WERI-Rb-1 (cell line): ENCODE results near the gene NAV2.

ENCODE experiments used
- DNase-seq: peaks from one replicate; pipeline ENCODE4 v3.0.0-alpha.2; 2020
- H3K27ac ChIP-seq: fragments of 250-450 bp; sonication (Bioruptor Pico); 2 replicates; pipeline ENCODE4 v1.5.1; 2020; ENCODE audit warnings: mild to moderate bottlenecking, moderate library complexity
- H3K27me3 ChIP-seq: fragments of 250-450 bp; sonication (Bioruptor Pico); 2 replicates; pipeline ENCODE4 v1.5.1; 2021; ENCODE audit warnings: mild to moderate bottlenecking, low read depth, moderate library complexity; ENCODE audit not compliant: insufficient read depth, severe bottlenecking
- H3K36me3 ChIP-seq: fragments of 250-450 bp; sonication (Bioruptor Pico); 2 replicates; pipeline ENCODE4 v1.5.1; 2020; ENCODE audit warnings: mild to moderate bottlenecking, moderate library complexity
- H3K4me3 ChIP-seq: 2 replicates; pipeline ENCODE4 v1.5.1; 2011; ENCODE audit warnings: low read depth, mild to moderate bottlenecking, control low read depth, low read length
- H3K9me3 ChIP-seq: fragments of 250-450 bp; sonication (Bioruptor Pico); 2 replicates; pipeline ENCODE4 v1.5.1; 2021; ENCODE audit warnings: mild to moderate bottlenecking, moderate library complexity; ENCODE audit not compliant: severe bottlenecking
- TF ChIP-seq, protein P1 (sequence below): IDR thresholded peaks from 2 replicates; pipeline ENCODE4 v1.5.1; 2011; ENCODE audit warnings: low read depth, mild to moderate bottlenecking, control low read depth, inconsistent platforms, low read length

Gene NAV2

DNA sequence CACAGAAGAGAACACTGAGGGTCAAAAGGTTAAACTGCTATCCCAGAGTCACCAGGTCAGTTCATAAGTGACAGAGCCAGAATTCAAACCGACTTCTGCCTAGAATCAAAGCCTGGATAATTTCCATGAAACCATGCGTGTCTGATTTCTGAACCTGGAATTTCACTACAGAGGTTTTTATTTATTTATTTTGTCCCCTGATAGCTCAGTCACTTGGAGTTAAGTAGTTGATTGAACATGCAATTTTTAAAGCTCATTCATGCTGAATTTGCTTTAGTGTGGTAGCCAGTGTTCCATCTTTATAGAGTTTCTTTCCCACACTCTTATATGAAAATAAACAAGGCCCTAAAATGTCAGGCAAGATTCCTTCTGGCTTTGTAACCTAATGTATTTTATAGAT is 93.2 kb downstream of the NAV2 start:
- no peak for DNase-seq
- no peak overlapping the region for H3K27ac ChIP-seq
- no peaks in the 10 kb centered on the region for H3K9me3 ChIP-seq
- H3K27me3 ChIP-seq = peaks cover 35% of the 10 kb centered on the region
- TF ChIP-seq, protein P1, sequence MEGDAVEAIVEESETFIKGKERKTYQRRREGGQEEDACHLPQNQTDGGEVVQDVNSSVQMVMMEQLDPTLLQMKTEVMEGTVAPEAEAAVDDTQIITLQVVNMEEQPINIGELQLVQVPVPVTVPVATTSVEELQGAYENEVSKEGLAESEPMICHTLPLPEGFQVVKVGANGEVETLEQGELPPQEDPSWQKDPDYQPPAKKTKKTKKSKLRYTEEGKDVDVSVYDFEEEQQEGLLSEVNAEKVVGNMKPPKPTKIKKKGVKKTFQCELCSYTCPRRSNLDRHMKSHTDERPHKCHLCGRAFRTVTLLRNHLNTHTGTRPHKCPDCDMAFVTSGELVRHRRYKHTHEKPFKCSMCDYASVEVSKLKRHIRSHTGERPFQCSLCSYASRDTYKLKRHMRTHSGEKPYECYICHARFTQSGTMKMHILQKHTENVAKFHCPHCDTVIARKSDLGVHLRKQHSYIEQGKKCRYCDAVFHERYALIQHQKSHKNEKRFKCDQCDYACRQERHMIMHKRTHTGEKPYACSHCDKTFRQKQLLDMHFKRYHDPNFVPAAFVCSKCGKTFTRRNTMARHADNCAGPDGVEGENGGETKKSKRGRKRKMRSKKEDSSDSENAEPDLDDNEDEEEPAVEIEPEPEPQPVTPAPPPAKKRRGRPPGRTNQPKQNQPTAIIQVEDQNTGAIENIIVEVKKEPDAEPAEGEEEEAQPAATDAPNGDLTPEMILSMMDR = no peak
- H3K36me3 ChIP-seq = no peaks in the 10 kb centered on the region
- H3K4me3 ChIP-seq = no peak overlapping the region

DNA sequence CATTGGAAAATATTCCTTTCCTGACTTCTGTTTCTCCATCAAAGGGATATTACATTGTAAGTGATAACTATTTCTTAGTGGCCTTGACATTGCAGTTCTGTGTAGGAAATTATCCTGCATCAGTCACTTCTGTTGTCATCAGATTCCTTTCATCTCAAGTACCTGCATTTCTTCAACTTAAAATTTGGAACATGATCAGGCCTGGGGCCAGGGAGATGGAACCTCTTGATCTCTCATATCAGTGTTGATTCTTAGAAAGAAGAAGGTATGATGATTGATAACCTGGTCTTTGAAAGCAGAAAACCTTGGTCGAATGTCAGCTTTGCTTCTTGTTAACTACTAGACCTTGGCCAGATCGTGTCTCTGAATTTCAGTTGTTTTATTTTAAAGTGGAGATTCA is 93.6 kb downstream of the NAV2 start:
- Histone ChIP-seq H3K4me3 (no peak overlapping the region), H3K27ac (no peak overlapping the region), H3K36me3 (no peaks in the 10 kb centered on the region), H3K9me3 (no peaks in the 10 kb centered on the region), H3K27me3 (peaks cover 31% of the 10 kb centered on the region)
- TF ChIP-seq, protein P1 = no peak
- DNase-seq = no peak

DNA sequence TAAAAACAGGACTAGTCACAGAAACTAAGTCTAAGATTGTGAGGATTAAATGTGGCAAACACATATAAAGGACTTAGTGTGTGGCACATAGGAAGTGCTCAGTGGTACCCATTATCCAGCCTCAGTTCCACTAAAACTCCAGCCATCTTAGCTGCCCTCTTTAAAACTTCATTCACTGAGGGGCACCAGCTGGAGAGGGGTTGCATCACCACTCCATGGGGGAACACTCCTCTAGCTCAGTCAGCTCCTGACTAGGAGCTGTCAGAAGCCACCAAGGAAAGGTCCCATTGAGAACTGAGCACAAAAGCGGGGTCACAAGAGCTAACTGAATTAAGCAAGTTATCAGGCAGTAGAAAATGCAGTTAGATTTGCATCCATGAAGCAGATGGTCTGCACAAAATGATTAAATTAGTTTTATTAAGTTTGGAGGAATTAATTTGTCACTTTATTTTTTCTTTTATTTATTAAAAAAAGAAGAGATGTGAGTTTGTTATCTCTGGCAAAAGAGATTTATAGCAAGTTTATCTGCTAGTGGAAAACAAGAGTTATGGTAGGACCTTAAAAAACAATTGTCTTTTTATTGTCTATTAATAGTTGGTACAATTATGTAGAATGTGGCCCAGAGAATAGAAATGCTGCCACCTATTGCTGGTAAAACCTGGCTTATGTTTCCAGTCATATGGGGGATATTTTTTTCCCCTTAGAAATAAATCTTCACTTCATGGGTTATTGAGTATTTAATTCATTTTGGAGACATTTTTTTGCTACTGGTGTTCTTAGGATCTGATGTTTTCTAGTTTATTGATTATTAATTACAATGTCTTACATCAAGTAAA is 95.7 kb downstream of the NAV2 start:
- Histone ChIP-seq H3K27me3 (peaks cover 17% of the 10 kb centered on the region), H3K4me3 (no peak overlapping the region), H3K36me3 (no peaks in the 10 kb centered on the region), H3K27ac (no peak overlapping the region), H3K9me3 (no peaks in the 10 kb centered on the region)
- no peak for DNase-seq
- TF ChIP-seq, protein P1 = no peak

DNA sequence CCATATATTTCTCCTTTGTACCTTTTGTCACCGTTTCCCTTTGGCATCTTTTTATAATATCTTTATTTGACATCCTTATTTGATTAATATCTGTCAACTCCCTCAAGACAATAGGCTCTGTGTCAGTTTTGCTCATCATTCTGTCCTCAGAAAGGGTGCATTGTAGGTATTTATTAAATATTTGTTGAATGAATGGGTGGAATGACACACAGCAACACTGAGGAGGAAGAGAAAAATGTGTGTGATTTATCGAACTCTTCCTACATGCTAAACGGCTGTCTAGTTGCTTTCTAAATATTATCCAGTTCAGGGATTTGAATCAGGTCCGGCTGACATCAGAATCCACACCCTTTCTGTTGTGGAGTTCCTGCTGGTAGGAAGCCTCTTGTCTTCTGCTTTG is 98.2 kb downstream of the NAV2 start:
- Histone ChIP-seq H3K27ac (no peak overlapping the region), H3K27me3 (peaks cover 6% of the 10 kb centered on the region), H3K9me3 (no peaks in the 10 kb centered on the region), H3K36me3 (no peaks in the 10 kb centered on the region), H3K4me3 (no peak overlapping the region)
- no peak for DNase-seq
- TF ChIP-seq, protein P1 = no peak

DNA sequence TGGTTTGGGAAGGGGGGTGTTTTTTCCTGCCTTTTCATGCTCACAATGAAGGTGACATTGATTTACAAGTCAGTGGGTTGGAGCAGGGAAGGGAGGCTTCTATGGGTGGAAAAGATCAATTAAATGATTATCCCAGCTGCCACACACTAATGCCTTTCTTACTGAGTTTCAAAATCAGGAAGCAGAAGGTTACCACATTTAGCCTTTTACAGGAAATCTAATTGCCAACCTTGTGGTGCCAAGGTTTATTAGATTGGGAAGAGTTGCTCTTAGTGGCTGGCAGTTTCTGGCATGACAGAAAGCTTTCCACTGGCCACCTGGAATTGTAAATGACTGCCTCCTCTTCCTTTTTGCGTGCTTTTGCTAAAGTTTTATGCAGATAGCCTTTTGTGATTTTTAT is 98.7 kb downstream of the NAV2 start:
- Histone ChIP-seq H3K36me3 (no peaks in the 10 kb centered on the region), H3K9me3 (no peaks in the 10 kb centered on the region), H3K27ac (no peak overlapping the region), H3K4me3 (no peak overlapping the region), H3K27me3 (peaks cover 6% of the 10 kb centered on the region)
- TF ChIP-seq, protein P1 = no peak
- no peak for DNase-seq

DNA sequence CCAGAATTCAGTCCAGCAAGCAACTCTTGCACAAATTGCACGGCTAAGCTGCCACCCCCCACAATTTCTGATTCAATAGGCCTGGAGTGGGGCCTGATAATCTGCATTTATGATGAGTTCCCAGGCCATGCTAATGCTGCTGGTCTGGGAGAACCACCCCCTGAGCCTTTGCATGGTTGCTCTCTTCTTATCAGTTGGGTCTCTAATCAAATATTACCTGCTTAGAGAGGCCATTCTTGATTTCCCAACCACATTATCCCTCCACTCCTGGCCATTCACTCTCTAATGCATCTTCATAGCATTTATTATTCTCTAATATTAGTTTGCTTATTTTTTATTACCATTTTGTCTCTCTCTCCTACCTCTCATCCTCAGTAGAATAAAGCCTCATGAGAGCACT is 99.5 kb downstream of the NAV2 start:
- Histone ChIP-seq H3K9me3 (no peaks in the 10 kb centered on the region), H3K4me3 (no peak overlapping the region), H3K27ac (no peak overlapping the region), H3K27me3 (peaks cover 6% of the 10 kb centered on the region), H3K36me3 (no peaks in the 10 kb centered on the region)
- TF ChIP-seq, protein P1 = no peak
- DNase-seq = no peak
